IMR-90 (cell line): ENCODE results near the gene KRTAP10-11.

Source experiments
- CTCF ChIP-seq: conservative IDR thresholded peaks from 2 replicates; pipeline ENCODE4 v1.5.1; 2012; ENCODE audit warnings: mild to moderate bottlenecking, low read depth, low read length, improper control_type of control experiment
- MAFK ChIP-seq: IDR thresholded peaks from 2 replicates; pipeline ENCODE4 v1.6.1; 2012; ENCODE audit warnings: low read depth, low read length, improper control_type of control experiment
- NFE2L2 ChIP-seq: fragments of 150-350 bp; IDR thresholded peaks from 2 replicates; pipeline ENCODE4 v1.6.1; 2016; ENCODE audit warnings: low read depth, mild to moderate bottlenecking, low read length
- POLR2A ChIP-seq: IDR thresholded peaks from 2 replicates; pipeline ENCODE4 v1.6.1; 2012; ENCODE audit warnings: mild to moderate bottlenecking, low read depth, low read length
- RFX5 ChIP-seq: IDR thresholded peaks from 2 replicates; pipeline ENCODE4 v1.8.0; 2012; ENCODE audit warnings: low read depth, mild to moderate bottlenecking, low read length, moderate library complexity

- TF ChIP-seq CTCF (no peak), POLR2A (no peak), MAFK (no peak), RFX5 (no peak), NFE2L2 (no peak)
Measured at GRCh38 chr21:44602463-44602850, 43.8 kb upstream of the KRTAP10-11 start.
